ENCODE results near the gene TDRD12. TPM values are rescaled to one million over a fixed set of nuclear protein-coding genes. Genes with fewer than 3 reads are reported as not detected.

TDRD12 gene
- total RNA-seq, 1 donor from 2014 or later: 0.07 TPM

GRCh38 chr19:32828643-32829344, 109.2 kb downstream of the TDRD12 start:
- H3K4me2 ChIP-seq: no peak overlapping the region
- H3K27ac Mint-ChIP-seq: peak overlapping the region; percentile 83
- no peak for DNase-seq (ENCODE audit: low spot score)

GRCh38 chr19:32829345-32829896, 109.9 kb downstream of the TDRD12 start:
- H2AFZ ChIP-seq (replicated peaks): no peak overlapping the region
- no peaks in the 10 kb centered on the region for H4K20me1 ChIP-seq (ENCODE audit: low read depth)
- H3K27me3 ChIP-seq: no peaks in the 10 kb centered on the region
- no peak for TF ChIP-seq CTCF (IDR thresholded peaks at IDR 0.05)
- TF ChIP-seq EZH2 (IDR thresholded peaks at IDR 0.05): no peak
- no peak for TF ChIP-seq EZH2phosphoT487 (IDR thresholded peaks at IDR 0.05)
- peaks cover 8% of the 10 kb centered on the region for H3F3A ChIP-seq (ENCODE audit: low read depth)
- no peaks in the 10 kb centered on the region for H3K9me3 ChIP-seq (ENCODE audit: low read depth)
- H3K79me2 ChIP-seq (ENCODE audit: low read depth): no peaks in the 10 kb centered on the region
- no peak overlapping the region for H3K4me3 ChIP-seq
- Mint-ChIP-seq H3K36me3 (no peaks in the 10 kb centered on the region), H3K4me3 (no peak overlapping the region), H3K27ac (peak overlapping the region; percentile 83), H3K27me3 (ENCODE audit: insufficient read depth, low read depth) (peaks cover 4% of the 10 kb centered on the region), H3K4me1 (peaks cover 11% of the 10 kb centered on the region), H3K9me3 (peaks cover 3% of the 10 kb centered on the region)
- H3K4me1 ChIP-seq: peaks cover 14% of the 10 kb centered on the region
- no peak overlapping the region for H3K27ac ChIP-seq
- no peak overlapping the region for H3K4me2 ChIP-seq
- no peaks in the 10 kb centered on the region for H3K36me3 ChIP-seq
- DNase-seq (ENCODE audit: low spot score): no peak
- no peak overlapping the region for H3K9ac ChIP-seq

More at GRCh38 chr19:32828643-32829344, 109.2 kb downstream of the TDRD12 start:
- Histone ChIP-seq H2AFZ (replicated peaks) (no peak overlapping the region), H3K27ac (no peak overlapping the region), H4K20me1 (ENCODE audit: low read depth) (no peaks in the 10 kb centered on the region), H3K27me3 (no peaks in the 10 kb centered on the region), H3K36me3 (no peaks in the 10 kb centered on the region), H3K4me3 (no peak overlapping the region), H3K79me2 (ENCODE audit: low read depth) (no peaks in the 10 kb centered on the region), H3K4me1 (peaks cover 17% of the 10 kb centered on the region), H3K9ac (no peak overlapping the region), H3F3A (ENCODE audit: low read depth) (peaks cover 9% of the 10 kb centered on the region), H3K9me3 (ENCODE audit: low read depth) (no peaks in the 10 kb centered on the region)
- H3K27me3 Mint-ChIP-seq (ENCODE audit: insufficient read depth, low read depth): peaks cover 6% of the 10 kb centered on the region
- H3K4me3 Mint-ChIP-seq: no peak overlapping the region
- no peaks in the 10 kb centered on the region for H3K36me3 Mint-ChIP-seq
- H3K9me3 Mint-ChIP-seq: peaks cover 3% of the 10 kb centered on the region
- no peak for TF ChIP-seq EZH2 (IDR thresholded peaks at IDR 0.05)
- TF ChIP-seq EZH2phosphoT487 (IDR thresholded peaks at IDR 0.05): no peak
- no peak for TF ChIP-seq CTCF (IDR thresholded peaks at IDR 0.05)
- H3K4me1 Mint-ChIP-seq: peaks cover 18% of the 10 kb centered on the region

- Histone ChIP-seq H3K4me1 (peaks cover 4% of the 10 kb centered on the region), H3F3A (ENCODE audit: low read depth) (no peaks in the 10 kb centered on the region), H4K20me1 (ENCODE audit: low read depth) (no peaks in the 10 kb centered on the region), H3K27ac (no peak overlapping the region), H3K9me3 (ENCODE audit: low read depth) (no peaks in the 10 kb centered on the region), H3K27me3 (no peaks in the 10 kb centered on the region), H3K9ac (no peak overlapping the region), H3K4me2 (no peak overlapping the region), H3K36me3 (no peaks in the 10 kb centered on the region), H3K79me2 (ENCODE audit: low read depth) (no peaks in the 10 kb centered on the region), H3K4me3 (no peak overlapping the region), H2AFZ (replicated peaks) (no peak overlapping the region)
- peaks cover 4% of the 10 kb centered on the region for H3K27me3 Mint-ChIP-seq (ENCODE audit: insufficient read depth, low read depth)
- no peak overlapping the region for H3K27ac Mint-ChIP-seq
- H3K4me1 Mint-ChIP-seq: peaks cover 2% of the 10 kb centered on the region
- no peak overlapping the region for H3K4me3 Mint-ChIP-seq
- H3K36me3 Mint-ChIP-seq: no peaks in the 10 kb centered on the region
- H3K9me3 Mint-ChIP-seq: peaks cover 3% of the 10 kb centered on the region
- no peak for DNase-seq (ENCODE audit: low spot score)
- TF ChIP-seq EZH2phosphoT487 (IDR thresholded peaks at IDR 0.05): no peak
- no peak for TF ChIP-seq CTCF (IDR thresholded peaks at IDR 0.05)
Measured at GRCh38 chr19:32830231-32831014, 110.9 kb downstream of the TDRD12 start.
